Body of pancreas (tissue), 4 donors: ENCODE measurements around the gene TEAD1. TPM values are rescaled to one million over a fixed set of nuclear protein-coding genes. Genes with fewer than 3 reads are reported as not detected.

Experiments
- ATAC-seq: fragments of 150-250 bp; one replicate; pipeline ENCODE4 v1.9.1; 2016
- DNase-seq, 4 donors: peaks; one replicate each; pipeline ENCODE4 v3.0.0-alpha.2; 2019
- H3K27ac ChIP-seq, 4 donors: fragments of 200-600 bp; sonication (generic); 1 replicate in 3 of 4; 2 replicates in 1 of 4; pipeline versions ENCODE4 v1.5.1 to v1.6.1; 2016 to 2019; ENCODE audit warnings: mild to moderate bottlenecking in 1 of 4, mixed read lengths in 1 of 4, moderate library complexity in 1 of 4
- H3K27me3 ChIP-seq, 2 donors: fragments of 200-600 bp; sonication (generic); one replicate each; pipeline ENCODE4 v1.6.0; 2016; ENCODE audit warnings: mild to moderate bottlenecking in 1 of 2
- H3K36me3 ChIP-seq, 2 donors: fragments of 200-600 bp; sonication (generic); replicated peaks in 1 of 2; 2 replicates each; pipeline ENCODE4 v1.5.1; 2016; ENCODE audit warnings: low read depth in 2 of 2; ENCODE audit not compliant: insufficient read depth in 1 of 2
- H3K4me1 ChIP-seq: fragments of 200-600 bp; sonication (generic); one replicate; pipeline ENCODE4 v1.6.0; 2016
- H3K4me3 ChIP-seq, 2 donors: fragments of 200-600 bp; sonication (generic); 1 replicate in 1 of 2; 2 replicates in 1 of 2; pipeline ENCODE4 v1.5.1; 2016 to 2019
- H3K9me3 ChIP-seq, 3 donors: fragments of 200-600 bp; sonication (generic); 1 replicate in 2 of 3; 2 replicates in 1 of 3; pipeline ENCODE4 v1.5.1; 2016
- CTCF ChIP-seq, 7 experiments: fragments of 450-650 bp in 4 of 7; fragments of 200-600 bp in 3 of 7; sonication (generic) in 3 of 7; IDR thresholded peaks; one replicate each; pipeline ENCODE4 v1.5.1; 2016 to 2019; ENCODE audit warnings: antibody characterized with exemption in 7 of 7
- POLR2A ChIP-seq, 3 donors: fragments of 450-650 bp; IDR thresholded peaks; one replicate each; pipeline ENCODE4 v1.6.1; 2016; ENCODE audit warnings: antibody characterized with exemption in 3 of 3, mild to moderate bottlenecking in 2 of 3
- WGBS, 2 donors: methylation state at CpG; one replicate each; pipeline ENCODE4 v1.1.5; 2017; 5-methylcytosine and 5-hydroxymethylcytosine counted together
- intact Hi-C: fragments of 100-400 bp; cut with DNase I; formaldehyde crosslinking; loops from one replicate; pipeline ENCODE4 v1.15.1; 2023
- total RNA-seq, 2 donors: library from RNA; depleted of rRNA; stranded (reverse); fragments of >200 nt; gene quantifications; one replicate each; pipeline ENCODE4 v1.1.0, GENCODE V29; 2016

TEAD1 gene
- total RNA-seq, 2 donors from 2014 or later: 36.9 to 55.0 TPM

- intact Hi-C loops: no loop called here
- Histone ChIP-seq H3K27me3 (no peaks in the 10 kb centered on the region), H3K4me3 (no peak overlapping the region), H3K9me3 (no peaks in the 10 kb centered on the region), H3K36me3 (no peaks in the 10 kb centered on the region), H3K27ac (no peak overlapping the region), H3K4me1 (no peaks in the 10 kb centered on the region)
- WGBS, 2 donors: 47 to 87% methylated on average over 2 of the region's 2 CpGs
- DNase-seq (no peak), ATAC-seq (no peak)
- TF ChIP-seq CTCF (IDR thresholded peaks at IDR 0.05): no peak
- TF ChIP-seq POLR2A (IDR thresholded peaks at IDR 0.05): no peak
Measured at GRCh38 chr11:12657981-12658380, 16.2 kb upstream of the TEAD1 start.

GRCh38 chr11:12662101-12662689, 12.0 kb upstream of the TEAD1 start:
- DNase-seq (no peak), ATAC-seq (no peak)
- intact Hi-C loops: no loop called here
- no peaks in the 10 kb centered on the region for H3K9me3 ChIP-seq
- TF ChIP-seq CTCF (IDR thresholded peaks at IDR 0.05) (no peak), POLR2A (IDR thresholded peaks at IDR 0.05) (no peak)
- H3K4me3 ChIP-seq: no peak overlapping the region
- no peaks in the 10 kb centered on the region for H3K27me3 ChIP-seq
- WGBS, 2 donors: 65 to 68% methylated on average over 8 of the region's 8 CpGs
- no peak overlapping the region for H3K27ac ChIP-seq
- no peaks in the 10 kb centered on the region for H3K36me3 ChIP-seq
- no peaks in the 10 kb centered on the region for H3K4me1 ChIP-seq

GRCh38 chr11:12664385-12664784, 9.8 kb upstream of the TEAD1 start:
- H3K27ac ChIP-seq: no peak overlapping the region
- ATAC-seq (no peak), DNase-seq (no peak)
- intact Hi-C loops: no loop called here
- 85 to 91% methylated on average over 1 of the region's 1 CpG for whole genome bisulfite sequencing, 2 donors
- no peaks in the 10 kb centered on the region for H3K36me3 ChIP-seq
- TF ChIP-seq CTCF (IDR thresholded peaks at IDR 0.05): no peak
- TF ChIP-seq POLR2A (IDR thresholded peaks at IDR 0.05): no peak
- no peak overlapping the region for H3K4me3 ChIP-seq
- H3K4me1 ChIP-seq: no peaks in the 10 kb centered on the region
- no peaks in the 10 kb centered on the region for H3K27me3 ChIP-seq
- no peaks in the 10 kb centered on the region for H3K9me3 ChIP-seq

GRCh38 chr11:12666915-12667314, 7.3 kb upstream of the TEAD1 start:
- 65 to 80% methylated on average over 3 of the region's 3 CpGs for WGBS, 2 donors

More at GRCh38 chr11:12666915-12667314, 7.3 kb upstream of the TEAD1 start:
- Histone ChIP-seq H3K27me3 (no peaks in the 10 kb centered on the region), H3K4me1 (no peaks in the 10 kb centered on the region), H3K9me3 (no peaks in the 10 kb centered on the region), H3K4me3 (no peak overlapping the region), H3K36me3 (no peaks in the 10 kb centered on the region), H3K27ac (no peak overlapping the region)
- TF ChIP-seq POLR2A (IDR thresholded peaks at IDR 0.05): no peak
- no peak for TF ChIP-seq CTCF (IDR thresholded peaks at IDR 0.05)
- ATAC-seq: no peak
- intact Hi-C loops: no loop called here
- no peak for DNase-seq
